ENCODE results near the gene MLIP.
"Not testable (repeated sequence)": the region's sequence is repeated elsewhere in the genome, so short reads cannot be mapped to it uniquely, and the experiment has no call there.

MLIP gene

DNA sequence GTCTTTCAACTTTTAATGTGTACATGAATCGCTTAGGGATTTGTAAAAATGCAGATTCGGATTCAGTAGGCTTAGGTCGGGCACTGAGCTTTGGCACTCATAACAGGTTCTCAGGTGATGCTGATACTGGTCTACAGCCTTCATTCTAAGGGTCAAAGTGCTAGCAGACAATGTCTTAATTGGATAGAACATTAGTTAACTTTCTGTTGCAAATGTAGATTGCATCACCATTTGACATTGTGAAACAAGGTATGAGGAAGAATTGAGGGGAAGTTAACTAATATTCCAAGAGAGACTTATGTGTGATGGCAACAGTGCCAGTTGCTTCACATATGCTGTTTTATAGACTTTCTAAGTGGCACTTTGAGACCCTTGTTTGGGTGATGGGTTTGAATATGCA is 86.9 kb downstream of the MLIP start:
- H3K4me1 ChIP-seq (ENCODE audit: insufficient read depth, low read length, severe bottlenecking), result no peaks in the 10 kb centered on the region
- no peak overlapping the region for H3K4me3 ChIP-seq (ENCODE audit: low read depth, low read length, poor library complexity, severe bottlenecking)
- no peak overlapping the region for H3K4me2 ChIP-seq (ENCODE audit: low read length)
- H3K27ac ChIP-seq (ENCODE audit: low read depth, low read length, poor library complexity, severe bottlenecking), result no peak overlapping the region
- no peaks in the 10 kb centered on the region for H4K20me1 ChIP-seq (ENCODE audit: insufficient read depth, low read length)
- no peaks in the 10 kb centered on the region for H3K9me2 ChIP-seq (ENCODE audit: low read depth, low read length)
- H3F3A ChIP-seq (ENCODE audit: insufficient read depth, low read length), result no peaks in the 10 kb centered on the region
- no peak for TF ChIP-seq EZH2 (IDR thresholded peaks at IDR 0.05; ENCODE audit: borderline replicate concordance, low read length)
- TF ChIP-seq, protein P1, sequence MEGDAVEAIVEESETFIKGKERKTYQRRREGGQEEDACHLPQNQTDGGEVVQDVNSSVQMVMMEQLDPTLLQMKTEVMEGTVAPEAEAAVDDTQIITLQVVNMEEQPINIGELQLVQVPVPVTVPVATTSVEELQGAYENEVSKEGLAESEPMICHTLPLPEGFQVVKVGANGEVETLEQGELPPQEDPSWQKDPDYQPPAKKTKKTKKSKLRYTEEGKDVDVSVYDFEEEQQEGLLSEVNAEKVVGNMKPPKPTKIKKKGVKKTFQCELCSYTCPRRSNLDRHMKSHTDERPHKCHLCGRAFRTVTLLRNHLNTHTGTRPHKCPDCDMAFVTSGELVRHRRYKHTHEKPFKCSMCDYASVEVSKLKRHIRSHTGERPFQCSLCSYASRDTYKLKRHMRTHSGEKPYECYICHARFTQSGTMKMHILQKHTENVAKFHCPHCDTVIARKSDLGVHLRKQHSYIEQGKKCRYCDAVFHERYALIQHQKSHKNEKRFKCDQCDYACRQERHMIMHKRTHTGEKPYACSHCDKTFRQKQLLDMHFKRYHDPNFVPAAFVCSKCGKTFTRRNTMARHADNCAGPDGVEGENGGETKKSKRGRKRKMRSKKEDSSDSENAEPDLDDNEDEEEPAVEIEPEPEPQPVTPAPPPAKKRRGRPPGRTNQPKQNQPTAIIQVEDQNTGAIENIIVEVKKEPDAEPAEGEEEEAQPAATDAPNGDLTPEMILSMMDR (IDR thresholded peaks at IDR 0.05; ENCODE audit: low read length), result no peak
- no peaks in the 10 kb centered on the region for H3K9me3 ChIP-seq (ENCODE audit: low read length)
- no peaks in the 10 kb centered on the region for H3K27me3 ChIP-seq (ENCODE audit: insufficient read depth, low read length)
- no peaks in the 10 kb centered on the region for H3K36me3 ChIP-seq (ENCODE audit: insufficient read depth, low read length)
- H3K9ac ChIP-seq (ENCODE audit: low read length), result no peak overlapping the region
- no peaks in the 10 kb centered on the region for H3K79me2 ChIP-seq (ENCODE audit: insufficient read depth, low read length)
- H2AFZ ChIP-seq (ENCODE audit: low read length), result no peak overlapping the region

DNA sequence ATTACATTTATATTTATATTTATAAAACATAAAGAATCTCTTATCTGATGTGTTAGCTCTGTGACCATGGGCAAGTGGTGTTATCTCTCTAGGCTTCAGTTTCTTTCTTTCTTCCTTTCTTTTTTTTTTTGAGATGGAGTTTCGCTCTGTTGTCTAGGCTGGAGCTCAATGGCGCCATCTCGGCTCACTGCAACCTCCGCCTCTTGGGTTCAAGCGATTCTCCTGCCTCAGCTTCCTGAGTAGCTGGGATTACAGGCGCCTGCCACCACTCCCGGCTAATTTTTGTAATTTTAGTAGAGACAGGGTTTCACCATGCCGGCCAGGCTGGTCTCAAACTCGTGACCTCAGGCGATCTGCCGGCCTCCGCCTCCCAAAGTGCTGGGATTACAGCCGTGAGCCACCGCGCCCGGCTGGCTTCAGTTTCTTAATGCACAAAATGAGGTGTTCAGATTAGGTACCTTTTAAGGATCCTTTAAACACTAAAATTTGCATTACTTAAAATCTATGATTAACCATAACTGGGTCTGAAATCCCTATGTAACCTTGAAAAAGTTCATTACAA is 92.3 kb downstream of the MLIP start:
- not testable (repeated sequence) for H3K9me3 ChIP-seq (ENCODE audit: low read length); H3K9me2 ChIP-seq (ENCODE audit: low read depth, low read length); H3F3A ChIP-seq (ENCODE audit: insufficient read depth, low read length); H4K20me1 ChIP-seq (ENCODE audit: insufficient read depth, low read length); H3K27ac ChIP-seq (ENCODE audit: low read depth, low read length, poor library complexity, severe bottlenecking); H3K4me3 ChIP-seq (ENCODE audit: low read depth, low read length, poor library complexity, severe bottlenecking); H3K4me2 ChIP-seq (ENCODE audit: low read length); H3K4me1 ChIP-seq (ENCODE audit: insufficient read depth, low read length, severe bottlenecking); H3K36me3 ChIP-seq (ENCODE audit: insufficient read depth, low read length); H3K79me2 ChIP-seq (ENCODE audit: insufficient read depth, low read length); H3K9ac ChIP-seq (ENCODE audit: low read length); H3K27me3 ChIP-seq (ENCODE audit: insufficient read depth, low read length); H2AFZ ChIP-seq (ENCODE audit: low read length)

GRCh38 chr6:54204921-54205591 is 93.8 kb downstream of the MLIP start:
- Histone ChIP-seq H3F3A (ENCODE audit: insufficient read depth, low read length) (no peaks in the 10 kb centered on the region), H3K36me3 (ENCODE audit: insufficient read depth, low read length) (no peaks in the 10 kb centered on the region), H3K9ac (ENCODE audit: low read length) (no peak overlapping the region), H4K20me1 (ENCODE audit: insufficient read depth, low read length) (no peaks in the 10 kb centered on the region), H3K4me1 (ENCODE audit: insufficient read depth, low read length, severe bottlenecking) (no peaks in the 10 kb centered on the region), H3K4me3 (ENCODE audit: low read depth, low read length, poor library complexity, severe bottlenecking) (no peak overlapping the region), H3K79me2 (ENCODE audit: insufficient read depth, low read length) (no peaks in the 10 kb centered on the region), H3K9me3 (ENCODE audit: low read length) (no peaks in the 10 kb centered on the region), H3K4me2 (ENCODE audit: low read length) (no peak overlapping the region), H3K27me3 (ENCODE audit: insufficient read depth, low read length) (no peaks in the 10 kb centered on the region), H2AFZ (ENCODE audit: low read length) (no peak overlapping the region), H3K27ac (ENCODE audit: low read depth, low read length, poor library complexity, severe bottlenecking) (no peak overlapping the region), H3K9me2 (ENCODE audit: low read depth, low read length) (no peaks in the 10 kb centered on the region)
- no peak for TF ChIP-seq EZH2 (IDR thresholded peaks at IDR 0.05; ENCODE audit: borderline replicate concordance, low read length)
- TF ChIP-seq, protein P1 (IDR thresholded peaks at IDR 0.05; ENCODE audit: low read length), result no peak

- H3K36me3 ChIP-seq (ENCODE audit: insufficient read depth, low read length), result no peaks in the 10 kb centered on the region
- no peaks in the 10 kb centered on the region for H3F3A ChIP-seq (ENCODE audit: insufficient read depth, low read length)
- no peaks in the 10 kb centered on the region for H3K9me3 ChIP-seq (ENCODE audit: low read length)
- H3K4me1 ChIP-seq (ENCODE audit: insufficient read depth, low read length, severe bottlenecking), result no peaks in the 10 kb centered on the region
- no peaks in the 10 kb centered on the region for H3K79me2 ChIP-seq (ENCODE audit: insufficient read depth, low read length)
- TF ChIP-seq, protein P1 (IDR thresholded peaks at IDR 0.05; ENCODE audit: low read length), result no peak
- TF ChIP-seq EZH2 (IDR thresholded peaks at IDR 0.05; ENCODE audit: borderline replicate concordance, low read length), result no peak
- H3K27me3 ChIP-seq (ENCODE audit: insufficient read depth, low read length), result no peaks in the 10 kb centered on the region
- H3K27ac ChIP-seq (ENCODE audit: low read depth, low read length, poor library complexity, severe bottlenecking), result no peak overlapping the region
- H3K4me3 ChIP-seq (ENCODE audit: low read depth, low read length, poor library complexity, severe bottlenecking), result no peak overlapping the region
- no peak overlapping the region for H3K9ac ChIP-seq (ENCODE audit: low read length)
- no peaks in the 10 kb centered on the region for H4K20me1 ChIP-seq (ENCODE audit: insufficient read depth, low read length)
- no peaks in the 10 kb centered on the region for H3K9me2 ChIP-seq (ENCODE audit: low read depth, low read length)
- H2AFZ ChIP-seq (ENCODE audit: low read length), result no peak overlapping the region
- no peak overlapping the region for H3K4me2 ChIP-seq (ENCODE audit: low read length)
Measured at GRCh38 chr6:54206510-54206909, 95.3 kb downstream of the MLIP start.

DNA sequence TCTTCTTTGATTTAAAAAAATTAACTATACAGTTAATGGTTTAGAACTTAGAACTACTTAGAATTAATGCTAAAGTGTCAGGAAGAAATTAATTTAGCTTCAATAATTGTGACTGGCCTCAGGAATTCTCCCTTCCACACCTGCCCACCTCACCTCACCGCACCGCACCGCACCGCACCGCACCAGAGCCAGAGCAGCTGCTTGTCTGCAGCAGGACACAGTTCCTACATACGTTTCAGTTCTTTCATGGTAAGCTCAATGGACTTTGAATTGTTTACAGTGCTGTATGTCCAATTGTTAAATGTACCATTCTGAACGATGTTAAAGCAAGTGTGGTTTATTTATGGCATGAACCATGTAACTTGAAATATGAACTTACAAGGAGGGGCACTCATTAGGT is 98.7 kb downstream of the MLIP start:
- not testable (repeated sequence) for H3K36me3 ChIP-seq (ENCODE audit: insufficient read depth, low read length); H3K4me2 ChIP-seq (ENCODE audit: low read length); H3F3A ChIP-seq (ENCODE audit: insufficient read depth, low read length); H2AFZ ChIP-seq (ENCODE audit: low read length); H3K27ac ChIP-seq (ENCODE audit: low read depth, low read length, poor library complexity, severe bottlenecking); H3K4me3 ChIP-seq (ENCODE audit: low read depth, low read length, poor library complexity, severe bottlenecking); H3K79me2 ChIP-seq (ENCODE audit: insufficient read depth, low read length); H3K27me3 ChIP-seq (ENCODE audit: insufficient read depth, low read length); H3K4me1 ChIP-seq (ENCODE audit: insufficient read depth, low read length, severe bottlenecking); H3K9ac ChIP-seq (ENCODE audit: low read length); H4K20me1 ChIP-seq (ENCODE audit: insufficient read depth, low read length); H3K9me2 ChIP-seq (ENCODE audit: low read depth, low read length); H3K9me3 ChIP-seq (ENCODE audit: low read length)
